HTR-8/SVneo (cell line): ENCODE measurements around the gene RTF2.
"Not testable (repeated sequence)": the region's sequence is repeated elsewhere in the genome, so short reads cannot be mapped to it uniquely, and the experiment has no call there.

Experiments used
- DNase-seq: peaks from one replicate; pipeline ENCODE4 v3.0.0; 2011; ENCODE audit warnings: low spot score, mixed read lengths; ENCODE audit not compliant: insufficient read length
- FAIRE-seq: peaks from 2 replicates; lab custom pipeline; 2011; peaks lifted over from hg19 to GRCh38; lab: Jason Lieb, UNC

Gene RTF2

GRCh38 chr20:56467968-56468315 is 485 bp upstream of the RTF2 start:
- FAIRE-seq (no peak), DNase-seq (no peak)

GRCh38 chr20:56469077-56469449 is 636 bp downstream of the RTF2 start:
- peak; percentile 4 for FAIRE-seq
- DNase-seq, result no peak

GRCh38 chr20:56483970-56484369 is 15.5 kb downstream of the RTF2 start:
- FAIRE-seq (no peak), DNase-seq (no peak)

- FAIRE-seq (peak; percentile 63), DNase-seq (no peak)
These were observed 18.8 kb downstream of the RTF2 start for GRCh38 chr20:56487216-56487615.

- no peak for FAIRE-seq
These were observed 20.1 kb downstream of the RTF2 start for GRCh38 chr20:56488566-56488965.

GRCh38 chr20:56501116-56501515 is 32.7 kb downstream of the RTF2 start:
- DNase-seq (no peak), FAIRE-seq (no peak)

More at GRCh38 chr20:56488566-56488965, 20.1 kb downstream of the RTF2 start:
- no peak for DNase-seq

GRCh38 chr20:56503916-56504315 is 35.5 kb downstream of the RTF2 start:
- DNase-seq (no peak), FAIRE-seq (peak; percentile 79)

GRCh38 chr20:56504373-56505005 is 36.1 kb downstream of the RTF2 start:
- FAIRE-seq (no peak), DNase-seq (peak; percentile 55)

- FAIRE-seq (peak; percentile 92), DNase-seq (no peak)
These were observed 37.7 kb downstream of the RTF2 start for GRCh38 chr20:56506103-56506502.

- FAIRE-seq, result no peak
- DNase-seq, result no peak
These were observed 43.5 kb downstream of the RTF2 start for GRCh38 chr20:56511926-56512325.

GRCh38 chr20:56513161-56514150 is 45.0 kb downstream of the RTF2 start:
- no peak for DNase-seq
- FAIRE-seq, result peak; percentile 88

GRCh38 chr20:56516631-56517030 is 48.2 kb downstream of the RTF2 start:
- DNase-seq (no peak), FAIRE-seq (peak; percentile 36)

GRCh38 chr20:56517211-56517610 is 48.8 kb downstream of the RTF2 start:
- DNase-seq, result no peak
- no peak for FAIRE-seq

GRCh38 chr20:56517641-56518040 is 49.2 kb downstream of the RTF2 start:
- FAIRE-seq, result peak; percentile 73
- no peak for DNase-seq

- FAIRE-seq (peak; percentile 4), DNase-seq (no peak)
These were observed 49.7 kb downstream of the RTF2 start for GRCh38 chr20:56518126-56518525.

GRCh38 chr20:56518721-56519398 is 50.4 kb downstream of the RTF2 start:
- DNase-seq, result no peak
- no peak for FAIRE-seq

GRCh38 chr20:56519551-56519950 is 51.1 kb downstream of the RTF2 start:
- DNase-seq, result no peak
- no peak for FAIRE-seq

GRCh38 chr20:56520180-56520579 is 51.8 kb downstream of the RTF2 start:
- FAIRE-seq, result peak; percentile 23

GRCh38 chr20:56520746-56521354 is 52.4 kb downstream of the RTF2 start:
- not testable (repeated sequence) for DNase-seq, FAIRE-seq

More at GRCh38 chr20:56520180-56520579, 51.8 kb downstream of the RTF2 start:
- no peak for DNase-seq

GRCh38 chr20:56522311-56522710 is 53.9 kb downstream of the RTF2 start:
- no peak for FAIRE-seq
- no peak for DNase-seq
